Left ventricle myocardium superior (tissue), 1 donor: ENCODE data around the gene TAS2R46. TPM values are rescaled to one million over a fixed set of nuclear protein-coding genes. Genes with fewer than 3 reads are reported as not detected.
"Not testable (repeated sequence)": the region's sequence is repeated elsewhere in the genome, so short reads cannot be mapped to it uniquely, and the experiment has no call there.

Experiments
- ATAC-seq: fragments of 200-7000 bp; cut with Tn5 transposase; one replicate; pipeline ENCODE4 v1.9.1; 2020; ENCODE audit warnings: mild to moderate bottlenecking, moderate library complexity
- DNase-seq: peaks from one replicate; pipeline ENCODE4 v3.0.0-alpha.2; 2020
- intact Hi-C: fragments of 100-400 bp; cut with micrococcal nuclease; formaldehyde crosslinking; loops from one replicate; pipeline ENCODE4 v1.11.0; 2022
- long read RNA-seq: library from polyadenylated mRNA; unstranded; transcript quantifications from one replicate; pipeline ENCODE4 v2.0.0, GENCODE V29; 2021
- total RNA-seq: library from RNA; stranded (reverse); fragmentation: NEBNext Ultra II Directional; extraction: Animal tissue kit (Norgen Biotek cat#: 25700); gene quantifications from one replicate; pipeline ENCODE4 v1.2.1, GENCODE V29; 2021
- donor health status: DM: no; HTN: yes; CAD: no; lungs with severe emphysema.

TAS2R46 gene
- total RNA-seq: 0.27 TPM
- long read RNA-seq: 0 reads

- ATAC-seq, intact Hi-C loops, DNase-seq: not testable (repeated sequence)
Measured at GRCh38 chr12:11062194-11062593, at the start of gene TAS2R46. TAS2R46 (minus strand) TSS chr12:11062294; CDS start chr12:11062294, 0 bp downstream.

- intact Hi-C loops, ATAC-seq, DNase-seq: not testable (repeated sequence)
Measured at GRCh38 chr12:11111213-11111612, 49.1 kb upstream of the TAS2R46 start.

GRCh38 chr12:11108862-11109261 lies 46.8 kb upstream of the TAS2R46 start:
- intact Hi-C loops: no loop called here
- DNase-seq: no peak
- ATAC-seq: no peak

- intact Hi-C loops: no loop called here
- no peak for ATAC-seq
Measured at GRCh38 chr12:11107719-11108118, 45.6 kb upstream of the TAS2R46 start.

GRCh38 chr12:11106288-11106687 lies 44.2 kb upstream of the TAS2R46 start:
- no peak for ATAC-seq

More at GRCh38 chr12:11107719-11108118, 45.6 kb upstream of the TAS2R46 start:
- DNase-seq: no peak

GRCh38 chr12:11105546-11105945 lies 43.5 kb upstream of the TAS2R46 start:
- intact Hi-C loops: no loop called here
- no peak for ATAC-seq

More at GRCh38 chr12:11106288-11106687, 44.2 kb upstream of the TAS2R46 start:
- DNase-seq: no peak
- intact Hi-C loops: no loop called here

GRCh38 chr12:11094910-11095309 lies 32.8 kb upstream of the TAS2R46 start:
- DNase-seq, ATAC-seq, intact Hi-C loops: not testable (repeated sequence)

More at GRCh38 chr12:11105546-11105945, 43.5 kb upstream of the TAS2R46 start:
- DNase-seq: no peak

- no peak for DNase-seq
- intact Hi-C loops: no loop called here
- ATAC-seq: no peak
Measured at GRCh38 chr12:11092128-11092527, 30.0 kb upstream of the TAS2R46 start, which contains the start of gene TAS2R43. TAS2R43 (minus strand) TSS chr12:11092313; CDS start chr12:11092229, 84 bp downstream.

- no peak for ATAC-seq
- intact Hi-C loops: no loop called here
- no peak for DNase-seq
Measured at GRCh38 chr12:11089246-11089645, 27.2 kb upstream of the TAS2R46 start.

GRCh38 chr12:11085419-11085818 lies 23.3 kb upstream of the TAS2R46 start:
- no peak for DNase-seq
- ATAC-seq: no peak

GRCh38 chr12:11081987-11082386 lies 19.9 kb upstream of the TAS2R46 start:
- DNase-seq (no peak), ATAC-seq (no peak)
- intact Hi-C loops: no loop called here

More at GRCh38 chr12:11085419-11085818, 23.3 kb upstream of the TAS2R46 start:
- intact Hi-C loops: no loop called here

GRCh38 chr12:11078246-11078645 lies 16.2 kb upstream of the TAS2R46 start:
- ATAC-seq (no peak), DNase-seq (no peak)
- intact Hi-C loops: no loop called here

- DNase-seq (no peak), ATAC-seq (no peak)
- intact Hi-C loops: no loop called here
Measured at GRCh38 chr12:11075642-11076041, 13.5 kb upstream of the TAS2R46 start.

- intact Hi-C loops: no loop called here
- no peak for ATAC-seq
Measured at GRCh38 chr12:11071414-11071813, 9.3 kb upstream of the TAS2R46 start.

GRCh38 chr12:11070999-11071398 lies 8.9 kb upstream of the TAS2R46 start:
- ATAC-seq (no peak), DNase-seq (no peak)

More at GRCh38 chr12:11071414-11071813, 9.3 kb upstream of the TAS2R46 start:
- no peak for DNase-seq

GRCh38 chr12:11069854-11070365 lies 7.8 kb upstream of the TAS2R46 start:
- ATAC-seq (no peak), DNase-seq (no peak)
- intact Hi-C loops: no loop called here

More at GRCh38 chr12:11070999-11071398, 8.9 kb upstream of the TAS2R46 start:
- intact Hi-C loops: no loop called here

GRCh38 chr12:11067514-11067913 lies 5.4 kb upstream of the TAS2R46 start:
- intact Hi-C loops: no loop called here

GRCh38 chr12:11059784-11060183 lies 2.3 kb downstream of the TAS2R46 start:
- intact Hi-C loops: no loop called here
- ATAC-seq: no peak
- no peak for DNase-seq

More at GRCh38 chr12:11067514-11067913, 5.4 kb upstream of the TAS2R46 start:
- DNase-seq: no peak
- ATAC-seq: peak; percentile 97

GRCh38 chr12:11059041-11059440 lies 3.1 kb downstream of the TAS2R46 start:
- no peak for DNase-seq
- peak; percentile 98 for ATAC-seq
- intact Hi-C loops: no loop called here

- intact Hi-C loops: no loop called here
- ATAC-seq: no peak
- no peak for DNase-seq
Measured at GRCh38 chr12:11055306-11055705, 6.8 kb downstream of the TAS2R46 start.
